Stimulated activated CD4-positive, alpha-beta T cell treated with anti-CD3 and anti-CD28 coated beads, Interleukin-1b, Interleukin-23, amount 100 ng/mL, for 4 hours (primary cell): ENCODE results near the gene CCDC33.

Source experiments
- DNase-seq, 2 donors: peaks; one replicate each; pipeline ENCODE4 v3.0.0-alpha.2; 2020; ENCODE audit warnings: low read depth in 2 of 2

The CCDC33 gene

GRCh38 chr15:74281147-74282133, 45.3 kb downstream of the CCDC33 start:
- no peak for DNase-seq

- no peak for DNase-seq
Observed at GRCh38 chr15:74283368-74283767, 47.2 kb downstream of the CCDC33 start.

- no peak for DNase-seq
Observed at GRCh38 chr15:74289671-74290070, 53.5 kb downstream of the CCDC33 start.

- DNase-seq, result no peak
Observed at GRCh38 chr15:74290645-74291044, 54.5 kb downstream of the CCDC33 start.

GRCh38 chr15:74291101-74292071, 55.3 kb downstream of the CCDC33 start:
- DNase-seq, result peak; percentile 37 to 56

- DNase-seq, result no peak
Observed at GRCh38 chr15:74293021-74293810, 57.1 kb downstream of the CCDC33 start.

- DNase-seq, result no peak
Observed at GRCh38 chr15:74294010-74294409, 57.9 kb downstream of the CCDC33 start.

- no peak for DNase-seq
Observed at GRCh38 chr15:74295800-74296199, 59.7 kb downstream of the CCDC33 start.

GRCh38 chr15:74297887-74298286, 61.8 kb downstream of the CCDC33 start:
- no peak for DNase-seq

GRCh38 chr15:74300057-74300795, 64.1 kb downstream of the CCDC33 start:
- no peak for DNase-seq

- DNase-seq, result no peak
Observed at GRCh38 chr15:74301583-74302361, 65.6 kb downstream of the CCDC33 start.

- DNase-seq, result peak; percentile 11 to 41
Observed at GRCh38 chr15:74302821-74303359, 66.8 kb downstream of the CCDC33 start.

GRCh38 chr15:74303741-74304309, 67.7 kb downstream of the CCDC33 start:
- DNase-seq, result no peak

GRCh38 chr15:74304431-74304830, 68.3 kb downstream of the CCDC33 start:
- DNase-seq, result no peak

- DNase-seq, result no peak
Observed at GRCh38 chr15:74305687-74306086, 69.6 kb downstream of the CCDC33 start.

- DNase-seq, result no peak
Observed at GRCh38 chr15:74306781-74307217, 70.7 kb downstream of the CCDC33 start.

GRCh38 chr15:74307827-74308811, 72.0 kb downstream of the CCDC33 start:
- DNase-seq, result no peak
